Keratinocyte (primary cell): ENCODE results near the gene ZBTB37. TPM values are rescaled to one million over a fixed set of nuclear protein-coding genes. Genes with fewer than 3 reads are reported as not detected.

Experiments
- DNase-seq: peaks from one replicate; pipeline ENCODE4 v3.0.0-alpha.2; 2011; ENCODE audit warnings: low read depth, missing footprints, low spot score
- FAIRE-seq: peaks from 2 replicates; lab custom pipeline; 2011; peaks lifted over from hg19 to GRCh38; lab: Jason Lieb, UNC
- H2AFZ ChIP-seq: 2 replicates; pipeline ENCODE4 v1.6.0; 2012; ENCODE audit warnings: low read length, control low read depth, inconsistent platforms; ENCODE audit not compliant: control insufficient read depth
- H3K27ac ChIP-seq: 2 replicates; pipeline ENCODE4 v1.5.1; 2011; ENCODE audit warnings: low read length; ENCODE audit not compliant: control insufficient read depth, insufficient read depth
- H3K27me3 ChIP-seq: 3 replicates; pipeline ENCODE4 v1.6.0; 2011; ENCODE audit warnings: low read length; ENCODE audit not compliant: control insufficient read depth, insufficient read depth; ENCODE audit errors: extremely low read depth
- H3K36me3 ChIP-seq, 2 experiments: 2 replicates in 1 of 2; 3 replicates in 1 of 2; pipeline ENCODE4 v1.5.1; 2011; ENCODE audit warnings: low read length in 2 of 2, mild to moderate bottlenecking in 1 of 2; ENCODE audit not compliant: control insufficient read depth in 2 of 2, insufficient read depth in 2 of 2; ENCODE audit errors: extremely low read depth in 1 of 2
- H3K4me1 ChIP-seq: 3 replicates; pipeline ENCODE4 v1.5.1; 2011; ENCODE audit warnings: low read length; ENCODE audit not compliant: control insufficient read depth, insufficient read depth; ENCODE audit errors: extremely low read depth
- H3K4me2 ChIP-seq: 3 replicates; pipeline ENCODE4 v1.6.0; 2011; ENCODE audit warnings: low read depth, low read length; ENCODE audit not compliant: control insufficient read depth, insufficient read depth; ENCODE audit errors: extremely low read depth
- H3K4me3 ChIP-seq, 3 experiments: fragments of 200-600 bp in 1 of 3; sonication (generic) in 1 of 3; 2 replicates in 2 of 3; 3 replicates in 1 of 3; pipeline ENCODE4 v1.5.1; 2011 to 2016; ENCODE audit warnings: low read length in 3 of 3, mild to moderate bottlenecking in 3 of 3, control low read depth in 2 of 3, inconsistent platforms in 1 of 3, low read depth in 1 of 3, mixed read lengths in 1 of 3, mixed run types in 1 of 3, moderate library complexity in 1 of 3; ENCODE audit not compliant: control insufficient read depth in 2 of 3, insufficient read depth in 2 of 3; ENCODE audit errors: extremely low read depth in 1 of 3
- H3K79me2 ChIP-seq: 2 replicates; pipeline ENCODE4 v1.6.0; 2012; ENCODE audit warnings: low read length; ENCODE audit not compliant: control insufficient read depth, insufficient read depth
- H3K9ac ChIP-seq: 3 replicates; pipeline ENCODE4 v1.6.0; 2011; ENCODE audit warnings: low read length; ENCODE audit not compliant: control insufficient read depth, insufficient read depth; ENCODE audit errors: extremely low read depth
- H3K9me1 ChIP-seq: 3 replicates; pipeline ENCODE4 v1.6.0; 2011; ENCODE audit warnings: low read length; ENCODE audit not compliant: control insufficient read depth, insufficient read depth; ENCODE audit errors: extremely low read depth
- H3K9me3 ChIP-seq: 2 replicates; pipeline ENCODE4 v1.5.1; 2012; ENCODE audit warnings: low read depth, low read length; ENCODE audit not compliant: control insufficient read depth
- H4K20me1 ChIP-seq: 3 replicates; pipeline ENCODE4 v1.6.0; 2011; ENCODE audit warnings: low read length; ENCODE audit not compliant: control insufficient read depth, insufficient read depth; ENCODE audit errors: extremely low read depth
- EZH2 ChIP-seq: IDR thresholded peaks from one replicate; pipeline ENCODE4 v1.6.1; 2012; ENCODE audit warnings: inconsistent platforms, mild to moderate bottlenecking, low read length, moderate library complexity
- dilution Hi-C: fragments of 300-500 bp; cut with MboI; formaldehyde crosslinking; loops from one replicate; pipeline ENCODE4 v1.7.0; 2020; ENCODE audit warnings: low sequenced_read_pairs; ENCODE audit not compliant: extremely low pct_ligation_motif_present
- polyA minus RNA-seq, 3 experiments: library from RNA; depleted of rRNA, polyadenylated mRNA; stranded (reverse); fragments of >200 nt; gene quantifications; 1 replicate in 1 of 3; 2 replicates in 1 of 3; 3 replicates in 1 of 3; pipeline ENCODE4 v1.2.3, GENCODE V29; 2011
- polyA plus RNA-seq, 5 experiments: library from polyadenylated mRNA; depleted of rRNA in 3 of 5; stranded (reverse) in 3 of 5; stranded (forward) in 1 of 5; unstranded in 1 of 5; fragments of >200 nt; gene quantifications; 1 replicate in 1 of 5; 2 replicates in 3 of 5; 3 replicates in 1 of 5; pipeline versions ENCODE4 v1.2.1 to v1.2.3, GENCODE V29; 2011 to 2012; ENCODE audit warnings: missing spikeins in 2 of 5, low read depth in 1 of 5, low replicate concordance in 1 of 5
- TF ChIP-seq, protein P1 (sequence below), 3 experiments: IDR thresholded peaks in 1 of 3; conservative IDR thresholded peaks in 1 of 3; optimal IDR thresholded peaks in 1 of 3; 2 replicates in 2 of 3; 3 replicates in 1 of 3; pipeline versions ENCODE3 to v1.5.1; 2011; ENCODE audit warnings: low read length in 3 of 3, mild to moderate bottlenecking in 3 of 3, moderate library complexity in 2 of 3, control low read depth in 1 of 3, inconsistent platforms in 1 of 3; ENCODE audit not compliant: insufficient read depth in 2 of 3; ENCODE audit errors: extremely low read depth in 1 of 3

The ZBTB37 gene, protein sequence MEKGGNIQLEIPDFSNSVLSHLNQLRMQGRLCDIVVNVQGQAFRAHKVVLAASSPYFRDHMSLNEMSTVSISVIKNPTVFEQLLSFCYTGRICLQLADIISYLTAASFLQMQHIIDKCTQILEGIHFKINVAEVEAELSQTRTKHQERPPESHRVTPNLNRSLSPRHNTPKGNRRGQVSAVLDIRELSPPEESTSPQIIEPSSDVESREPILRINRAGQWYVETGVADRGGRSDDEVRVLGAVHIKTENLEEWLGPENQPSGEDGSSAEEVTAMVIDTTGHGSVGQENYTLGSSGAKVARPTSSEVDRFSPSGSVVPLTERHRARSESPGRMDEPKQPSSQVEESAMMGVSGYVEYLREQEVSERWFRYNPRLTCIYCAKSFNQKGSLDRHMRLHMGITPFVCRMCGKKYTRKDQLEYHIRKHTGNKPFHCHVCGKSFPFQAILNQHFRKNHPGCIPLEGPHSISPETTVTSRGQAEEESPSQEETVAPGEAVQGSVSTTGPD
- polyA plus RNA-seq, result 1.4 to 1.8 TPM (median 1.7 TPM) in 3 replicates
- 2.0 TPM for polyA plus RNA-seq (2011; ENCODE audit: low read depth)
- polyA plus RNA-seq (2011; cell fraction: cytosol; rRNA removed), result 0.44 and 0.62 TPM in 2 replicates
- polyA plus RNA-seq (2011; cell fraction: nucleus; rRNA removed), result 3.5 and 3.9 TPM in 2 replicates
- polyA plus RNA-seq (2012; ENCODE audit: low replicate concordance), result 0.87 and 1.1 TPM in 2 replicates
- 2.4 to 8.0 TPM (median 5.8 TPM) in 3 replicates for polyA minus RNA-seq
- 1.5 TPM for polyA minus RNA-seq (2011; cell fraction: cytosol; rRNA and poly(A)+ RNA removed)
- 4.1 and 8.4 TPM in 2 replicates for polyA minus RNA-seq (2011; cell fraction: nucleus; rRNA and poly(A)+ RNA removed)

DNA sequence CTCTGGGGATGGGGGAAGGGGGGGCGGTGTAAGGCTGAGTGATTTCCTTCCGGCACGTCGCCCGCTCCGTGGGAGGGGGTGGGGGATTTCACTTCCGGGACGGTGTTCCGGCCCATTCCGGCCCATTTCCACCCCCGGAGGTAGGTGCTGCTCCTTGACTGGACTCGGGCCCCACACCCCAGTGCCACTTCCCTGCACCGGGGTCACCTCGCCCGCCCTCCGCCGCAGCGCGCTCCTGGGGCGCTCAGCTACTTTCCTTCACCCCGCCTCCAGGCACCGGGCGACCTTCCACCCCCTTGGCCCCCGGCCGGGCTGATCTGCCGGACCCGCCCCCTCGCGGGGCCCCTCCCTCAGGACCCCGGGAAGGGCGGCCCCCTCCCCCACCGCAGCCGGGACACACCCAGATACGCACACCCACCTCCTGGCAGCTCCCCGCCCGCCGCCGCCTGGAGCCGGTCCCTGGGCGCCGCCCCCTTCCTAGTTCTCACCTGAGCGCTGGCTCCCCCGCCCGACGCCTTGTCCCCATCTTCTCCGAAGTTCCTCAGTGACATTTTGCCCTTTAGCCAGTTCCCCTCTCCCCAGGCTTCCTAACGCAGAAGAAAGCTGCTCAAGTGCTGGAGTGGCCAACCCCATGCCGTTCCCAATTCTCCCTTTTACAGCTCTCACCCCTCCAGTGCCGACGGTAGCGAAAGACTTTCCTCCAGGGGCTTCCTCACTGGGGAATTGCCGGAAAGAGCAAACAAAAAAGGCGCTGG is at the start of gene ZBTB37:
TSS of gene ZBTB37 (plus strand) at position 115 of the 755 bp plus-strand sequence. CDS start 1,846 bp downstream, outside the sequence.
- no peaks in the 10 kb centered on the region for H3K27me3 ChIP-seq
- peaks cover 38% of the 10 kb centered on the region for H3K79me2 ChIP-seq
- H3K36me3 ChIP-seq, result peaks cover 14 to 40% of the 10 kb centered on the region in 2 experiments
- H3K9ac ChIP-seq, result peak within 1 kb of the TSS; percentile 99
- TF ChIP-seq, protein P1, sequence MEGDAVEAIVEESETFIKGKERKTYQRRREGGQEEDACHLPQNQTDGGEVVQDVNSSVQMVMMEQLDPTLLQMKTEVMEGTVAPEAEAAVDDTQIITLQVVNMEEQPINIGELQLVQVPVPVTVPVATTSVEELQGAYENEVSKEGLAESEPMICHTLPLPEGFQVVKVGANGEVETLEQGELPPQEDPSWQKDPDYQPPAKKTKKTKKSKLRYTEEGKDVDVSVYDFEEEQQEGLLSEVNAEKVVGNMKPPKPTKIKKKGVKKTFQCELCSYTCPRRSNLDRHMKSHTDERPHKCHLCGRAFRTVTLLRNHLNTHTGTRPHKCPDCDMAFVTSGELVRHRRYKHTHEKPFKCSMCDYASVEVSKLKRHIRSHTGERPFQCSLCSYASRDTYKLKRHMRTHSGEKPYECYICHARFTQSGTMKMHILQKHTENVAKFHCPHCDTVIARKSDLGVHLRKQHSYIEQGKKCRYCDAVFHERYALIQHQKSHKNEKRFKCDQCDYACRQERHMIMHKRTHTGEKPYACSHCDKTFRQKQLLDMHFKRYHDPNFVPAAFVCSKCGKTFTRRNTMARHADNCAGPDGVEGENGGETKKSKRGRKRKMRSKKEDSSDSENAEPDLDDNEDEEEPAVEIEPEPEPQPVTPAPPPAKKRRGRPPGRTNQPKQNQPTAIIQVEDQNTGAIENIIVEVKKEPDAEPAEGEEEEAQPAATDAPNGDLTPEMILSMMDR (optimal IDR thresholded peaks at IDR 0.05 in 1 of 3, IDR thresholded peaks at IDR 0.05 in 1 of 3, conservative IDR thresholded peaks at IDR 0.05 in 1 of 3; ENCODE audit: extremely low read depth in 1 of 3, insufficient read depth in 2 of 3, low read length in 3 of 3), result peak in 1 of 3 experiments; percentile 21
- TF ChIP-seq EZH2, result no peak
- no peak for FAIRE-seq
- H3K4me1 ChIP-seq, result peaks cover 32% of the 10 kb centered on the region
- H4K20me1 ChIP-seq, result peaks cover 32% of the 10 kb centered on the region
- dilution Hi-C loops, result no loop called here
- H3K27ac ChIP-seq, result peak within 1 kb of the TSS; percentile 93
- H3K4me3 ChIP-seq, result peak within 1 kb of the TSS; percentile 87 to 100 (median 96)
- no peaks in the 10 kb centered on the region for H3K9me3 ChIP-seq
- no peak for DNase-seq
- peak within 1 kb of the TSS; percentile 97 for H2AFZ ChIP-seq
- H3K9me1 ChIP-seq, result no peaks in the 10 kb centered on the region
- H3K4me2 ChIP-seq, result peak within 1 kb of the TSS; percentile 95

DNA sequence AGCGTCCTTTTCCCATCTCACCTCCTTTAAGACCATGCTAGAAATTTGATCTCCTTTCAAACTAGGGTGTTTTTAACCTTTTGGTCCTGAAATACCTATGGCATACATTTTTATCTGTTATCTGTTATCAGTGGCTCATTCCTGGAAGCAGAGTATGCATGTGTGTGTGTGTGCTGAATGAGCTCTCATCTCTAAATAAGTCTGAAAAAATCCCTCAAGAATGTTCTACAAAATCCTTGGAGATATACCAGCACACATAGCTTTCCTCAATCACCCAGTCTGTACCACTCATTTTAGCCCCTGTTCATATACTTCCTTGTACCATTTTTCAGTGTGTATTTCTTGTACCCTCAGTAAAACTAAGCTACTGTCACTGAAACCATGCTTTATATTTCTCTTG is 49.7 kb upstream of the ZBTB37 start:
- dilution Hi-C loops, result no loop called here
- Histone ChIP-seq H3K79me2 (peaks cover 68% of the 10 kb centered on the region), H2AFZ (no peak overlapping the region), H3K9me3 (no peaks in the 10 kb centered on the region), H4K20me1 (no peaks in the 10 kb centered on the region), H3K4me2 (no peak overlapping the region), H3K36me3 (peaks cover 2 to 11% of the 10 kb centered on the region in 2 experiments), H3K4me3 (no peak overlapping the region), H3K9ac (no peak overlapping the region), H3K27ac (no peak overlapping the region), H3K9me1 (peaks cover 3% of the 10 kb centered on the region), H3K27me3 (no peaks in the 10 kb centered on the region), H3K4me1 (peaks cover 5% of the 10 kb centered on the region)
- FAIRE-seq, result no peak
- no peak for DNase-seq
- TF ChIP-seq, protein P1 (optimal IDR thresholded peaks at IDR 0.05 in 1 of 3, IDR thresholded peaks at IDR 0.05 in 1 of 3, conservative IDR thresholded peaks at IDR 0.05 in 1 of 3; ENCODE audit: extremely low read depth in 1 of 3, insufficient read depth in 2 of 3, low read length in 3 of 3), result no peak
- TF ChIP-seq EZH2, result no peak
